Thyroid gland (tissue), 4 donors: ENCODE results near the gene INPP4A. TPM values are rescaled to one million over a fixed set of nuclear protein-coding genes. Genes with fewer than 3 reads are reported as not detected.

ENCODE experiments used
- DNase-seq, 2 donors: peaks; one replicate each; pipeline ENCODE4 v3.0.0-alpha.2; 2019
- H3K27ac ChIP-seq, 3 donors: fragments of 200-600 bp; sonication (generic); 1 replicate in 2 of 3; 2 replicates in 1 of 3; pipeline ENCODE4 v1.5.1; 2016 to 2019; ENCODE audit warnings: mild to moderate bottlenecking in 1 of 3, moderate library complexity in 1 of 3
- H3K27me3 ChIP-seq: fragments of 200-600 bp; sonication (generic); one replicate; pipeline ENCODE4 v1.5.1; 2019
- H3K36me3 ChIP-seq, 2 donors: fragments of 200-600 bp; sonication (generic); one replicate each; pipeline ENCODE4 v1.5.1; 2016 to 2019
- H3K4me1 ChIP-seq, 2 donors: fragments of 200-600 bp; sonication (generic); one replicate each; pipeline ENCODE4 v1.5.1; 2017 to 2019
- H3K4me3 ChIP-seq, 3 donors: fragments of 200-600 bp; sonication (generic); replicated peaks in 1 of 3; 1 replicate in 2 of 3; 2 replicates in 1 of 3; pipeline ENCODE4 v1.5.1; 2016; ENCODE audit warnings: mild to moderate bottlenecking in 1 of 3
- H3K9me3 ChIP-seq: fragments of 200-600 bp; sonication (generic); one replicate; pipeline ENCODE4 v1.5.1; 2017
- POLR2A ChIP-seq, 2 donors: fragments of 450-650 bp; IDR thresholded peaks; one replicate each; pipeline ENCODE4 v1.6.1; 2017; ENCODE audit warnings: antibody characterized with exemption in 2 of 2, mild to moderate bottlenecking in 2 of 2, moderate library complexity in 1 of 2
- WGBS, 2 donors: methylation state at CpG; one replicate each; pipeline ENCODE4 v1.1.5; 2017; 5-methylcytosine and 5-hydroxymethylcytosine counted together
- intact Hi-C: fragments of 100-400 bp; cut with DNase I; formaldehyde crosslinking; loops from one replicate; pipeline ENCODE4 v1.15.1; 2023
- total RNA-seq, 4 donors: library from RNA; depleted of rRNA; stranded (reverse); fragments of >200 nt; gene quantifications; one replicate each; pipeline ENCODE4 v1.2.3, GENCODE V29; 2016
- TF ChIP-seq, protein P1 (sequence below), 6 experiments: fragments of 200-600 bp in 3 of 6; fragments of 450-650 bp in 3 of 6; sonication (generic) in 3 of 6; IDR thresholded peaks; one replicate each; pipeline ENCODE4 v1.5.1; 2016 to 2019; ENCODE audit warnings: antibody characterized with exemption in 6 of 6, mild to moderate bottlenecking in 2 of 6, inconsistent platforms in 1 of 6, moderate library complexity in 1 of 6

The INPP4A gene
- total RNA-seq, 4 donors from 2014 or later: 18.9 to 24.9 (median 23.8) TPM

DNA sequence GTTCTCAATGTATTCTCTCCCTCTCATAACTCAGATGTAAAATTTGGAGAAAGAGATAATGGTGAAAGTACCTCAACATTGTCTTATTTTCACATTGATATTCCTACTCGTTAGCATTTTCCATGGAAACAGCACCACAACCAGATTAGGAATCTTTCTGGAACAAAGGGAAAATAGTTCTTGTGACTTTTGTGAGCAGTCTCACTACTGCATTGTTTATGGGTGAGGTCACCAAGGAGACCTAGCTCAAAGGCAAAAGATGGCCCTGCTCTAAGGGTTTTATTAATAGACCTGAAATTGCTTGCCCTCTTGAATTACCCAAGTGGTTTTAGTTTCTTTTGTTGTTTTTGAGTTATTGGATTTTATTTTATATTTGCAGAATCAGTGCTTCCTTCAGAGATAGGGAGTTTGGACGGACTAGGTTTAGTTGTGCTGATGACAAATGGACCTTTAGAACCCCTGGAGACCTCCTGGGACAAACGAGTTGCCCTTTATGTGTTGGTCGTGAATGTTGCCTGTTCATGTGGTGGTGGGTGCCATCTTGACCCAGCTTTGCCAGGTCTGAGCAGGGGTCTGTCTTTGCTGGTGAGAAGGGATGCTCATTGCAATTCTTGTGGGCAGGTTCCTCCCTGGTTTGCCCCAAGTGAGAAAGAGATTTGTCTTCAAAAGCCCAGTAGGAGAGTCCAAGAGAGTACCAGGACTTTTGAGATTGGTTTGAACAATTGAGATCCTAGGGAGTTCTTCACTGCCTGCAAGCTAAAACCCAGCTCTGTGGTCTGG lies 58.1 kb downstream of the INPP4A start:
- no peaks in the 10 kb centered on the region for H3K9me3 ChIP-seq
- H3K27ac ChIP-seq: no peak overlapping the region
- H3K27me3 ChIP-seq: no peaks in the 10 kb centered on the region
- peaks cover 31 to 42% of the 10 kb centered on the region in 2 donors for H3K4me1 ChIP-seq
- 86 to 88% methylated on average over 4 of the region's 4 CpGs for WGBS, 2 donors
- intact Hi-C loops: no loop called here
- H3K4me3 ChIP-seq: no peak overlapping the region
- no peaks in the 10 kb centered on the region for H3K36me3 ChIP-seq
- no peak for DNase-seq
- TF ChIP-seq POLR2A (IDR thresholded peaks at IDR 0.05): no peak
- TF ChIP-seq, protein P1, sequence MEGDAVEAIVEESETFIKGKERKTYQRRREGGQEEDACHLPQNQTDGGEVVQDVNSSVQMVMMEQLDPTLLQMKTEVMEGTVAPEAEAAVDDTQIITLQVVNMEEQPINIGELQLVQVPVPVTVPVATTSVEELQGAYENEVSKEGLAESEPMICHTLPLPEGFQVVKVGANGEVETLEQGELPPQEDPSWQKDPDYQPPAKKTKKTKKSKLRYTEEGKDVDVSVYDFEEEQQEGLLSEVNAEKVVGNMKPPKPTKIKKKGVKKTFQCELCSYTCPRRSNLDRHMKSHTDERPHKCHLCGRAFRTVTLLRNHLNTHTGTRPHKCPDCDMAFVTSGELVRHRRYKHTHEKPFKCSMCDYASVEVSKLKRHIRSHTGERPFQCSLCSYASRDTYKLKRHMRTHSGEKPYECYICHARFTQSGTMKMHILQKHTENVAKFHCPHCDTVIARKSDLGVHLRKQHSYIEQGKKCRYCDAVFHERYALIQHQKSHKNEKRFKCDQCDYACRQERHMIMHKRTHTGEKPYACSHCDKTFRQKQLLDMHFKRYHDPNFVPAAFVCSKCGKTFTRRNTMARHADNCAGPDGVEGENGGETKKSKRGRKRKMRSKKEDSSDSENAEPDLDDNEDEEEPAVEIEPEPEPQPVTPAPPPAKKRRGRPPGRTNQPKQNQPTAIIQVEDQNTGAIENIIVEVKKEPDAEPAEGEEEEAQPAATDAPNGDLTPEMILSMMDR (IDR thresholded peaks at IDR 0.05): no peak

DNA sequence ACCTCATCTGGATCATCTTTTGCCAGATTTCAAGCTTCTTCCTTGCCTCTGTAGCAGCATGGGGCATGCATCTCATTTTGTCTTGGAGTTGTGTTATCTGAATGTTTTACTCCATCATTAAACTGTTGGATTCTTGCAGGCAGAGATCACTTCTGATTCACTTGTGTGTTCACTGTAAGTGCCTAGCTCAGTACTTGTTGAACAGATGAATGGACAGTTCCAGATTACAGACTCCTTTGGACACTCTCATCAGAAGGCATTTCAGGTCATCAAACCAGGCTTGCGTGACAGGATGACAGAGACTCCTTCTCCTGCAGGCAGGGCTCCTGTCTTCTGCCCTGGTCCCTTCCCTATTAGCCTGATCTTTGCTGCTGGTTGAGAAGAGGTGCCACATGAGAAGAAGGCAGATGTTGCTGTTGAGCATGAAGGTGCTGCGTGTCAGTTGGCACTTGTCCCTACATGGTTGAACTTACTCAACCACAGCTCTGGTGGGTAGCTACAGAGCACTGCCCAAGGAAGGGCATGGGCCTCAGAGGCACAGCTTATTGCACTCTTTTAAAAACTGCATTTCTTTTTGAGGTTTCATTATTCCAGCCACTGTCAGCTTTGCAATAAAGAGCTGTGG lies 58.9 kb downstream of the INPP4A start:
- Histone ChIP-seq H3K4me1 (peaks cover 31 to 47% of the 10 kb centered on the region in 2 donors), H3K36me3 (no peaks in the 10 kb centered on the region), H3K9me3 (no peaks in the 10 kb centered on the region), H3K27me3 (no peaks in the 10 kb centered on the region), H3K4me3 (no peak overlapping the region), H3K27ac (peak overlapping the region in 1 of 3 donors; percentile 54)
- no peak for DNase-seq
- WGBS, 2 donors: 67 to 68% methylated on average over 2 of the region's 2 CpGs
- TF ChIP-seq POLR2A (IDR thresholded peaks at IDR 0.05): no peak
- TF ChIP-seq, protein P1 (IDR thresholded peaks at IDR 0.05): no peak
- intact Hi-C loops: no loop called here

DNA sequence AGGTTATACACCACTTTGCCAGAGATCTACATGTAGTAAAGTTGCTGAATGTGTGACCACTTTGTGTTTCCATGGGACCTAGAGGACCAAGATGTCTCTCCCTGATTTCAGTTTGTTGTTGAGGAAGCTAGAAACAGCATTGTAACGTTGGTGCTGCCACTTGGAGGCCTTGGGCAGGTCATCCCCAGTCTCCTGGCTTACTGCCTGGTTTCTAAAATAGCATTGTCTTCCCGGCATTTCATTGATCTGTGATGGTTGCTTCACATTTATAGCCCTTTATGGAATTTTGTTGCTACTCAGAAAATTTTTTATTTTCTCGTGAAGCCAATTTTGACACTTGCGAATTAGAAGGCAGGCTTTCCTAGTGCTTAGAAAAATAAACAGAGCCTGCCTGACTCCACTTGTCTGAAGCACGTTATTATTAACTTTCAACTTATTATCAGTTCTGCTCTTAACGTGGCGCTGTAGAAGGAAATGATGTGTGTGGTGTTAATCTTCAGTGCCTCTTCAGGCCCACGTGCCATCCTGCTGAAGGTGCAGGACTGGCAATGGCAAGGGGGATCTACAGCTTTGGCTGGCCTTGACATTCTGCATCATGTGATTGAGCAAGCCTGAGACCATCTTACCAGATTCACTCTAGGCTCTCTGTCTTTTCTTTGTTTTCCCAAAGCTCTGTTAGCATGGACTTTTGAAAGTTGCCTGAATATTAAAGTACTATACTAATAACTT lies 59.9 kb downstream of the INPP4A start:
- peak overlapping the region in 2 of 3 donors; percentile 43 to 54 for H3K27ac ChIP-seq
- peak; percentile 18 to 19 for DNase-seq
- no peaks in the 10 kb centered on the region for H3K36me3 ChIP-seq
- no peaks in the 10 kb centered on the region for H3K27me3 ChIP-seq
- H3K4me1 ChIP-seq: peaks cover 31 to 47% of the 10 kb centered on the region in 2 donors
- no peak overlapping the region for H3K4me3 ChIP-seq
- no peaks in the 10 kb centered on the region for H3K9me3 ChIP-seq
- 13 to 22% methylated on average over 8 of the region's 8 CpGs for WGBS, 2 donors
- TF ChIP-seq, protein P1 (IDR thresholded peaks at IDR 0.05): no peak
- TF ChIP-seq POLR2A (IDR thresholded peaks at IDR 0.05): no peak
- intact Hi-C loops: no loop called here

DNA sequence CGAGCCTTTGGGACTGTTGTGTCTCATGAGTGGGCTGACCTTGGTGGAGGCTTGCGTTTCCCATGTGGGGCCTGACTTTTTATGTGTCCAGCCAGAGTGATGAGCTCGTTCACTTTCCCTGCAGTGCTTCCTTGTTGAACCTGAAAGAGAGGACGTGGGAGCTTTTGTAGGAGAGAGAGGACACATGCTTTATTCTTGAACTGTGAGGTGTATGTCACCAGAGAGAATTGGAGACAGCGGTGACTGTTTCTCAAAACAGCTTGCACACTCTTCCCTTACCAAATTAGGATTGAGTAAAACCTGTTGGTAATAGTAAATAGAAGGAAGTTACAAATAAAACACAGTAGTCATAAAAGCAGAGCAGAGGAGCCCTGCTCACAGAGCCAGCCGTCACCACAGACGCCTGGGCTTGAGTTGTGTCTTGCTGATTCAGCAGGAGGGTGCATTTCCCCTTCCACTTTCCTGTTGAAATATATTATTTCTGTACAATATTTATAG lies 60.7 kb downstream of the INPP4A start:
- Histone ChIP-seq H3K9me3 (no peaks in the 10 kb centered on the region), H3K27me3 (no peaks in the 10 kb centered on the region), H3K4me1 (peaks cover 31 to 47% of the 10 kb centered on the region in 2 donors), H3K27ac (peak overlapping the region in 2 of 3 donors; percentile 43 to 54), H3K4me3 (no peak overlapping the region), H3K36me3 (no peaks in the 10 kb centered on the region)
- intact Hi-C loops: no loop called here
- TF ChIP-seq POLR2A (IDR thresholded peaks at IDR 0.05): no peak
- TF ChIP-seq, protein P1 (IDR thresholded peaks at IDR 0.05): no peak
- DNase-seq: no peak
- 77 to 82% methylated on average over 7 of the region's 7 CpGs for WGBS, 2 donors
